HG02870 (cell line): ENCODE data around the gene KNDC1.
"Not testable (repeated sequence)": the region's sequence is repeated elsewhere in the genome, so short reads cannot be mapped to it uniquely, and the experiment has no call there.

Experiments used
- ATAC-seq: cut with Tn5 transposase; IDR thresholded peaks from one replicate; pipeline ENCODE4 v1.9.1; 2021; ENCODE audit warnings: mild to moderate bottlenecking, moderate library complexity; ENCODE audit not compliant: unreplicated experiment

The KNDC1 gene

GRCh38 chr10:133162178-133162909, 2.3 kb downstream of the KNDC1 start:
- no peak for ATAC-seq

GRCh38 chr10:133162910-133163856, 3.2 kb downstream of the KNDC1 start:
- no peak for ATAC-seq

GRCh38 chr10:133163889-133164815, 4.1 kb downstream of the KNDC1 start:
- ATAC-seq, result no peak

GRCh38 chr10:133164816-133165555, 5.0 kb downstream of the KNDC1 start:
- ATAC-seq, result no peak

GRCh38 chr10:133165556-133166503, 5.8 kb downstream of the KNDC1 start:
- ATAC-seq, result no peak

- no peak for ATAC-seq
Measured at GRCh38 chr10:133166504-133166827, 6.4 kb downstream of the KNDC1 start.

- ATAC-seq, result no peak
Measured at GRCh38 chr10:133166828-133167692, 7.0 kb downstream of the KNDC1 start.

GRCh38 chr10:133167693-133168616, 7.9 kb downstream of the KNDC1 start:
- no peak for ATAC-seq

GRCh38 chr10:133168617-133169031, 8.6 kb downstream of the KNDC1 start:
- ATAC-seq, result no peak

- ATAC-seq, result no peak
Measured at GRCh38 chr10:133169173-133169947, 9.3 kb downstream of the KNDC1 start.

GRCh38 chr10:133170092-133170491, 10.1 kb downstream of the KNDC1 start:
- no peak for ATAC-seq

- no peak for ATAC-seq
Measured at GRCh38 chr10:133173860-133174640, 14.0 kb downstream of the KNDC1 start.

GRCh38 chr10:133174689-133175263, 14.8 kb downstream of the KNDC1 start:
- no peak for ATAC-seq

- not testable (repeated sequence) for ATAC-seq
Measured at GRCh38 chr10:133175624-133176023, 15.6 kb downstream of the KNDC1 start.

- ATAC-seq, result no peak
Measured at GRCh38 chr10:133176546-133176945, 16.5 kb downstream of the KNDC1 start.
